ENCODE results near the gene BLM. TPM values are rescaled to one million over a fixed set of nuclear protein-coding genes. Genes with fewer than 3 reads are reported as not detected.
A peak's percentile ranks its signal among the peaks of the same experiment; 100 is the strongest.

BLM gene
- total RNA-seq, 2 donors from 2014 or later: 29.6 to 34.9 TPM

- Mint-ChIP-seq H3K9me3 (peaks cover 2% of the 10 kb centered on the region), H3K4me1 (peaks cover 7% of the 10 kb centered on the region), H3K27ac (no peak overlapping the region), H3K36me3 (ENCODE audit: low read depth) (peaks cover 11% of the 10 kb centered on the region), H3K4me3 (no peak overlapping the region), H3K27me3 (ENCODE audit: insufficient read depth) (no peaks in the 10 kb centered on the region)
- Histone ChIP-seq H3K27me3 (ENCODE audit: control insufficient read depth, insufficient read depth, low read length, poor library complexity, severe bottlenecking) (no peaks in the 10 kb centered on the region), H3K36me3 (ENCODE audit: control insufficient read depth, insufficient read depth, low read length) (peaks cover 4% of the 10 kb centered on the region), H3K9me3 (ENCODE audit: control insufficient read depth, low read length) (no peaks in the 10 kb centered on the region), H3K9ac (ENCODE audit: extremely low read depth, low read length, poor library complexity, severe bottlenecking) (no peak overlapping the region), H3K4me3 (ENCODE audit: low read length) (no peak overlapping the region), H3K27ac (ENCODE audit: low read depth, low read length) (no peak overlapping the region), H3K4me1 (ENCODE audit: control insufficient read depth, insufficient read depth, low read length) (no peaks in the 10 kb centered on the region)
- 88% methylated on average over 1 of the region's 1 CpG; no CpG with 5 or more reads in 1 of the 2 experiments for WGBS, 2 experiments (ENCODE audit: insufficient coverage in 1 of 2, insufficient read length in 1 of 2)
- DNase-seq: no peak
- TF ChIP-seq CTCF (conservative IDR thresholded peaks at IDR 0.05): no peak
Measured at GRCh38 chr15:90743407-90743806, 26.3 kb downstream of the BLM start.

GRCh38 chr15:90744759-90745402 is 27.7 kb downstream of the BLM start:
- no peak overlapping the region for H3K27ac Mint-ChIP-seq
- no peak for DNase-seq
- 90 to 95% methylated on average over 6 to 7 of the region's 8 CpGs for WGBS, 2 experiments (ENCODE audit: insufficient coverage in 1 of 2, insufficient read length in 1 of 2)
- H3K27ac ChIP-seq (ENCODE audit: low read depth, low read length): no peak overlapping the region
- peaks cover 14% of the 10 kb centered on the region for H3K4me1 Mint-ChIP-seq
- no peak for TF ChIP-seq CTCF (conservative IDR thresholded peaks at IDR 0.05)
- H3K9ac ChIP-seq (ENCODE audit: extremely low read depth, low read length, poor library complexity, severe bottlenecking): no peak overlapping the region
- no peaks in the 10 kb centered on the region for H3K4me1 ChIP-seq (ENCODE audit: control insufficient read depth, insufficient read depth, low read length)
- peaks cover 9% of the 10 kb centered on the region for H3K36me3 Mint-ChIP-seq (ENCODE audit: low read depth)
- no peak overlapping the region for H3K4me3 Mint-ChIP-seq
- H3K27me3 ChIP-seq (ENCODE audit: control insufficient read depth, insufficient read depth, low read length, poor library complexity, severe bottlenecking): no peaks in the 10 kb centered on the region
- H3K9me3 Mint-ChIP-seq: peaks cover 2% of the 10 kb centered on the region
- no peaks in the 10 kb centered on the region for H3K9me3 ChIP-seq (ENCODE audit: control insufficient read depth, low read length)
- no peaks in the 10 kb centered on the region for H3K27me3 Mint-ChIP-seq (ENCODE audit: insufficient read depth)
- H3K36me3 ChIP-seq (ENCODE audit: control insufficient read depth, insufficient read depth, low read length): peaks cover 6% of the 10 kb centered on the region
- H3K4me3 ChIP-seq (ENCODE audit: low read length): no peak overlapping the region

GRCh38 chr15:90749754-90750153 is 32.6 kb downstream of the BLM start:
- Mint-ChIP-seq H3K9me3 (no peaks in the 10 kb centered on the region), H3K4me3 (no peak overlapping the region), H3K4me1 (peaks cover 33% of the 10 kb centered on the region), H3K27ac (peak overlapping the region; percentile 77), H3K27me3 (ENCODE audit: insufficient read depth) (no peaks in the 10 kb centered on the region), H3K36me3 (ENCODE audit: low read depth) (peaks cover 12% of the 10 kb centered on the region)
- Histone ChIP-seq H3K4me3 (ENCODE audit: low read length) (no peak overlapping the region), H3K27me3 (ENCODE audit: control insufficient read depth, insufficient read depth, low read length, poor library complexity, severe bottlenecking) (no peaks in the 10 kb centered on the region), H3K27ac (ENCODE audit: low read depth, low read length) (no peak overlapping the region), H3K9me3 (ENCODE audit: control insufficient read depth, low read length) (no peaks in the 10 kb centered on the region), H3K9ac (ENCODE audit: extremely low read depth, low read length, poor library complexity, severe bottlenecking) (no peak overlapping the region), H3K36me3 (ENCODE audit: control insufficient read depth, insufficient read depth, low read length) (peaks cover 18% of the 10 kb centered on the region), H3K4me1 (ENCODE audit: control insufficient read depth, insufficient read depth, low read length) (peaks cover 7% of the 10 kb centered on the region)
- no peak for DNase-seq
- TF ChIP-seq CTCF (conservative IDR thresholded peaks at IDR 0.05): no peak
- WGBS, 2 experiments (ENCODE audit: insufficient coverage in 1 of 2, insufficient read length in 1 of 2): 85 to 100% methylated on average over 1 to 3 of the region's 3 CpGs

Data from endodermal cell (in vitro differentiated cells).